Activated CD4-positive, CD25-positive, alpha-beta regulatory T cell treated with anti-CD3 and anti-CD28 coated beads, Interleukin-2, amount 50 U/mL, for 24 hours (primary cell): Measurements from ENCODE around the gene LDHAL6A.
"Not testable (repeated sequence)": the region's sequence is repeated elsewhere in the genome, so short reads cannot be mapped to it uniquely, and the experiment has no call there.

Experiments
- ATAC-seq, 2 donors: fragments of 150-1000 bp; cut with Tn5 transposase; one replicate each; pipeline ENCODE4 v1.10.0; 2021; ENCODE audit warnings: mild to moderate bottlenecking in 1 of 2, moderate library complexity in 1 of 2

The LDHAL6A gene

DNA sequence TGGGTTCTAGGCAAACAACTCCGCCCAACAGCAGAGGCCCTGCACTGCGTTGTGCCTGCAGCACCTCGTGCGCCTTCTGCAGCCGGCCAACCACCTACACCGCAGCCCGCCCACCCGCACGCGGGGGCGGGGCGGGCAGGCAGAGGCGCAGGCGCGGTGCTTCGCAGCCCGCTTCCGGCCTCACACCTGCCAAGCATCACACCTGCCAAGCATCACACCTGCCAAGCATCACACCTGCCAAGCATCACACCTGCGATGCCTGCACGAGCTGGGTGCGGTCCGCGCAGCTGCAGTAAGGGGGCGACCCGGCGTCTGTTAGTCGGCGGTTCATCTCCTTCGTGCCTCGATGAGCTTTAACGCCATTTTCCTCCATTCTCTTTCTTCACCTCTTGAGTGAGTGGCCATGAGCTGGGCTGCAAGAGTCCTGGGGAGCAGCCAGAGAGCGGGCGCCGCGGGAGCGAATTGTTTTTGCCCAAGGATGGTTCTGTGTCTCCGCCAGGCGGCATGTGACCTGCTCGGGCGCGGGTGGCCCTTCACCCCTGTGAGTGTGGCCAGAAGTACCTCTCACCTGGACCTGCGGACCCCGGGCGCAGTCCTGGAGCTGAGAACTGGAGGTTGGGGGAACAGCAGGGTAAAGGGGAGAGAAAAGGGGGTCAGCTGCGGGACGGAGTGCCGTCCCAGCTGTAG, at the start of gene LDHAL6A:
TSS of gene LDHAL6A (plus strand) at position 171 of the 687 bp plus-strand sequence. CDS start 825 bp downstream, outside the sequence.
- ATAC-seq, result no peak

- not testable (repeated sequence) for ATAC-seq
These were observed 48.3 kb upstream of the LDHAL6A start for GRCh38 chr11:18407400-18407799.

DNA sequence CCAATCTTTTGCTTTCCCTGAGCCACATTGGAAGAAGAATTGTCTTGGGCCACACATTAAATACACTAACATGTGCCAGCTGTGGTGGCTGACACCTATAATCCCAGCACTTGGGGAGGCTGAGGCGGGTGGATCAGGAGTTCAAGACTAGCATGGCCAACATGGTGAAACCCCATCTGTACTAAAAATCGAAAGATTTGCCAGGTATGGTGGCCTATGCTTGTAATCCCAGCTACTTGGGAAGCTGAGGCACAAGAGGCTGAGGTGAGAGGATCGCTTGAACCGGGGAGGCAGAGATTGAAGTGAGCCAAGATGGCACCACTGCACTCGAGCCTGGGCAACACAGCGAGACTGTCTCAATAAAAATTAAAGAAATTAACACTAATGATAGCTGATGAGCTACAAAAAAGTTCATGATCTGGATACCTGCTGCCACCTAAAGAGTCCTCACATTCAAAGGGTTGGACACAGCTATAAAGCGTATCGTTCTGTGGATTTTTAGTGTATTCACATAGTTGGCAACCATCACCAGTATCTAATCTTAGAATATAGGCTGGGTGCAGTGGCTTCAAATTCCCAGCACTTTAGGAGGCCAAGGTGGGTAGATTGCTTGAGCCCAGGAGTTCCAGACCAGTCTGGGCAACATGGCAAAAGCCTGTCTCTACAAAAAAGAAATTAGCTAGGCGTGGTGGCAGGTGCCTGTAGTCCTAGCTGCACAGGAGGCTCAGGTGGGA, 46.9 kb upstream of the LDHAL6A start:
- ATAC-seq, result peak in 1 of 2 donors; percentile 17

GRCh38 chr11:18416459-18416858, 39.2 kb upstream of the LDHAL6A start:
- ATAC-seq, result no peak

DNA sequence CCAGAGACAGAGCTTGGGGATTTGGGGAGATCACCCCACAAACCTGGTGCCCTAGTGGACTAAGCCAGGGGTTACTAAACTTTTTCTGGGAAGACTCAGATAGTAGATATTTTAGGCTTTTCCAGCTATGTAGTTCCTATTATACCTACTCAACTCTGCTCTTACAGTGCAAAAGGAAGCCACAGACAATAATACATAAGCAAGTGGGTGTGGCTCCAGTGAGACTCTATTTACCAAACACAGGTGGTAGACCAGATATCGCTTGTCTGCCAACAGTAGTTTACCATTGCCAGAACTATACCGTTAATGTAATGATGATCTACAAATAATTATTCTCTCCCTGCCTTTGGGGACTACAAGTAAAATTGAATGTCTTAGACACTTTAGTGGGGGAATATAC, 36.6 kb upstream of the LDHAL6A start:
- ATAC-seq, result no peak

DNA sequence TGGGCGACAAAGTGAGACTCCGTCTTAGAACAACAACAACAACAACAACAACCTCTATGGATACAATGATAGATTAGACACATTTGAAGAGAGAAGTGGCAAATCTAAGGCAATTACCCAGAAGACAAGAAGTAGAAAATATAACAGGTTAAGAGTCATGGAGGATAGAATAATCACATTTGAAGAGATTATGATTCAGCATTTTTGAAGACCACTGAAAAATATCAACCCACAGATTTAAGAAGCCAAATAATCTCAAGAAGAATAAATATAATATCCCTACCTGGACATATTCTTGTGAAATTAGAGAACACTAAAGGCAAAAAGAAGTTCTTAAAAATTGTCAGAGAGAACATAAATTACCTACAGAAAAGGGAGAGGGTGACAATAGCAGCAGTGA, 35.6 kb upstream of the LDHAL6A start:
- ATAC-seq, result no peak

DNA sequence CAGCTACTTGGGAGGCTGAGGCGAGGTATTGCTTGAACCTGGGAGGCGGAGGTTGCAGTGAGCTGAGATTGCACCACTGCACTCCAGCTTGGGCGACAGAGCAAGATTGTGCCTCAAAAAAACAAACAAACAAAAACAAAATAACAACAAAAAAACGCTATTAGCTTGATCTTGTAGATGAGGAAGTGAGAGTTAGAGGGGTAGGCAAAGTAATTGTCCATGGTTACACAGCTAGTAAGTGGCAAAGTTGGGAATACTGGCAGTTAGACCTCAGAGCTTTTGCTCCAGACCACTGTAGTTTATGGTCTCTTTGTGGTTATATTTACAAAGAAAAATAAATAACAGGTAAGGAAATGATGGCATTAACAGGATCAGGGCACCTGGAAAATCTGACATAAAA, 28.4 kb upstream of the LDHAL6A start:
- no peak for ATAC-seq

- ATAC-seq, result no peak
These were observed 26.3 kb upstream of the LDHAL6A start for GRCh38 chr11:18429332-18429731.

DNA sequence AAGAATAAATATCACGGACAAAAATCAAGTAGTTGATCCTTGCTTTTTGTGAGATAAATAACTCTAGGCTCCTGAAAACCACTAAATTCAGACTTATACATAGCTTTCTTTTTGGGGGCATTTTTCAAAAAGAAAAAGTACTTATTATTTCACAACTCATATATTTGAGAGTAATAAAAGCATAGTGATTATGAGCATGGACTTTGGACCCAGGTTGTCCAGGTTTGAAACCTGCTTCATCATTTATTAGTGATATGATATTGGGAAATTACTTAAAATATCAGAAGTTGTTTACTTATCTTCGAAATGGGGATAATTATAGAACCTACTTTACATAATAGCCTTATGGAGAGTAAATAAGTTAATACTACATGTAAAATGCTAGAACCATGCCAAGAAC, 17.0 kb upstream of the LDHAL6A start:
- ATAC-seq, result no peak

GRCh38 chr11:18449251-18449650, 6.4 kb upstream of the LDHAL6A start:
- ATAC-seq, result no peak

DNA sequence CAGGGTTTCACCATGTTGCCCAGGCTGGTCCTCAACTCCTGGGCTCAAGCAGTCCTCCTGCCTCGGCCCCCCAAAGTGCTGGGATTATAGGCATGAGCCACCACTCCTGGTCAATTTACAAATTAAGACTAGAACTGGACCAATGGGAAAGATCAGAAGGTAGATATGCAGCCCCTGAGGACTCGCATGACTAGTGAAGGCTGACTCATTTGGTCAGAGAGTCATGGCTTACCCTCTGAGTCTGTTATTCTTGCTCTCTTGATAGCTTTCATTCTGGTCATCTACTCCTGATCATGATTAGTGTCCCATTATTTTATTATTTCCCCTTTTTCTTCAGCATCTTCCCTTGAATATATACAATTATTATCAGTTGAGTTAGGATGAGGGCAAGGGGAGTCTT, 2.7 kb upstream of the LDHAL6A start:
- ATAC-seq, result no peak

- ATAC-seq, result no peak
These were observed 1.8 kb downstream of the LDHAL6A start for GRCh38 chr11:18457450-18457849.

GRCh38 chr11:18459634-18460033, 4.0 kb downstream of the LDHAL6A start:
- no peak for ATAC-seq

DNA sequence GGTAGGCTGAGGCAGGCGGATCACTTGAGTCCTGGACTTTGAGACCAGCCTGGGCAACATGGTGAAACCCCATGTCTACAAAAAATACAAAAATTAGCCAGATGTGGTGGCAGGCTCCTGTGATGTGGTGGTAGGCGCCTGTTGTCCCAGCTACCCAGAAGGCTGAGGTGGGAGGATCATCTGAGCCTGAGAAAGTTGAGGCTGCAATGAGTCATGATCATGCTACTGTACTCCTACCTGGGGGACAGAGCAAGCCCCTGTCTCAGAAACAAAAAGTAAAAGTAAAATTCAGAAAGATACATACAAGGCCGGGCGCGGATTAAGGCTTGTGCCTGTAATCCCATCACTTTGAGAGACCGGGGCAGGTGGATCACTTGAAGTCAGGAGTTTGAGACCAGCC, 6.3 kb downstream of the LDHAL6A start:
- ATAC-seq, result no peak

DNA sequence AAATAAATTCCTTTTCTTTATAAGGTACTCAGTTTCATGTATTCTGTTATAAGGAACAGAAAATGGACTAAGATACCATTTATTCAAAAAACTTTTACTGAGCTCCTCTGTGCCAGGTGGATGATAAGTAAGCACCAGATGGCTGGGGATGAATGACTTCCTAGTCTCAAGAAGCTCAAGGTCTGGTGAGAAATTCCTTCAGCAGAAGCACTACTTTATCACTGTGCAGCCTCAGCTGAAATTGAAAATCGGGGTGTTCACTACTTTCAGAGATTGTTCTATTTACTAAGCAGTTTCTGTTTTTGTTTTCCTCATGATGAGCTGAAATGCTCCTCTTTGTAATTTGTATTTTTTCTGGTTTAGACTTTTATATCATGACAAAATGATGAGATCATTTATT, 7.8 kb downstream of the LDHAL6A start:
- ATAC-seq, result no peak

DNA sequence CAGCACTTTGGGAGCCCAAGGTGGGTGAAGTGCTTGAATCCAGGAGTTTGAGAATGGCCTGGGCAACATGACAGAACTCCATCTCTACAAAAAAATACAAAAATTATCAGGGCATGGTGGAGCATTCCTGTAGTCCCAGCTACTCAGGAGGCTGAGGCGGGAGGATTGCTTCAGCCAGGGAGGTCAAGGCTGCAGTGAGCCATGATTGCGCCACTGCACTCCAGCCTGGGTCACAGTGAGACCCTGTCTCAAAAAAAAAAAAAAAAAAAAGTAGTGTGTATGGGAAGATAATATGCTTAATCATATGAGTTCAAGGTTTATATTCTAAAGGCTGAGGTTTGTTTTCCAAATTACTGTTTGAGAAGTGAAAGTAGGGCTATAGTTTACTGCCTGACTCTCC, 10.7 kb downstream of the LDHAL6A start:
- no peak for ATAC-seq

- no peak for ATAC-seq
These were observed 12.4 kb downstream of the LDHAL6A start for GRCh38 chr11:18468059-18468458.

GRCh38 chr11:18468961-18469360, 13.3 kb downstream of the LDHAL6A start:
- no peak for ATAC-seq

GRCh38 chr11:18471995-18472394, 16.3 kb downstream of the LDHAL6A start:
- ATAC-seq, result no peak

DNA sequence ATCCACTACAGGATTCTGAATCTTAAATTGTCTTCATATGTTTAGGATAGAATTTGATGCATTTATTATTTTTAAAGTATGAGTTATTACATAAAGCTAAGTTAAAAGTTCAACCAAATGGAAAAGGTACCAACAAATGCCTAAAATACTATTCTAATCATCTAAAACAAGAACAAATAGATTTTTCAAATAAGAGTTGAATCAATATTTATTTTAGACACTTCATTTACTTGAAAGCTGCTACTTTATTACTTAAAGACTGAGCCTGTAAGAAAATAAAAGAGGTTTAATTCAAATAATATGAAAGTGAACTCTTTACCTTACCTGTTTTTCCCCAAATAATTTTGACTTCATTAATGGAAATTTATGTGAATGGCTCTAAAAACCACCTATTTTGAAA, 16.9 kb downstream of the LDHAL6A start:
- no peak for ATAC-seq

- ATAC-seq, result no peak
These were observed 23.4 kb downstream of the LDHAL6A start for GRCh38 chr11:18479063-18479462.

GRCh38 chr11:18485913-18486528, 30.4 kb downstream of the LDHAL6A start:
- peak; percentile 28 to 58 for ATAC-seq

- ATAC-seq, result no peak
These were observed 34.7 kb downstream of the LDHAL6A start for GRCh38 chr11:18490319-18490718.
